ENCODE measurements around the gene SPCS1. TPM values are rescaled to one million over a fixed set of nuclear protein-coding genes. Genes with fewer than 3 reads are reported as not detected.

Gene SPCS1
- total and polyA plus RNA-seq, 7 donors, result 62.0 to 191 (median 113) TPM

GRCh38 chr3:52705438-52705687, 543 bp upstream of the SPCS1 start:
- H3K36me3 ChIP-seq, result peaks cover 5 to 21% (median 11%) of the 10 kb centered on the region in 4 donors
- TF ChIP-seq CTCF (IDR thresholded peaks at IDR 0.05) (no peak), POLR2A (IDR thresholded peaks at IDR 0.05) (no peak), EP300 (IDR thresholded peaks at IDR 0.05) (no peak), POLR2AphosphoS5 (IDR thresholded peaks at IDR 0.05) (no peak)
- no peak for DNase-seq
- 1% methylated on average over 25 of the region's 25 CpGs for WGBS, 2 donors
- intact Hi-C loops (cut with DNase I), result loop anchor here (1.0 to 5.0 kb wide), 2 partner anchors 19 to 168 kb away; partner anchors contain the start of genes GNL3 and UQCC5
- H3K4me1 ChIP-seq, result peaks cover 0 to 42% (median 33%) of the 10 kb centered on the region in 4 donors
- no peaks in the 10 kb centered on the region for H3K9me3 ChIP-seq
- H3K4me3 ChIP-seq, result peak overlapping the region; percentile 63 to 84 (median 68)
- peak overlapping the region; percentile 86 to 91 (median 88) for H3K27ac ChIP-seq
- no peaks in the 10 kb centered on the region for H3K27me3 ChIP-seq

- peaks cover 5 to 38% (median 11%) of the 10 kb centered on the region in 4 donors for H3K36me3 ChIP-seq
- DNase-seq, result no peak
- no peaks in the 10 kb centered on the region for H3K27me3 ChIP-seq
- no peak overlapping the region for H3K4me3 ChIP-seq
- intact Hi-C loops (cut with DNase I), result loop anchor here (5.0 kb wide), 1 partner anchor 170 kb away; the partner anchor contains the start of gene UQCC5
- H3K27ac ChIP-seq, result no peak overlapping the region
- 53 to 80% methylated on average over 4 of the region's 4 CpGs for WGBS, 2 donors
- no peak for TF ChIP-seq POLR2AphosphoS5 (IDR thresholded peaks at IDR 0.05)
- TF ChIP-seq EP300 (IDR thresholded peaks at IDR 0.05), result no peak
- TF ChIP-seq POLR2A (IDR thresholded peaks at IDR 0.05), result no peak
- no peak for TF ChIP-seq CTCF (IDR thresholded peaks at IDR 0.05)
- H3K9me3 ChIP-seq, result no peaks in the 10 kb centered on the region
- peaks cover 0 to 41% (median 31%) of the 10 kb centered on the region in 4 donors for H3K4me1 ChIP-seq
Observed at GRCh38 chr3:52707585-52707984, 1.7 kb downstream of the SPCS1 start.

GRCh38 chr3:52710512-52710911, 4.6 kb downstream of the SPCS1 start:
- TF ChIP-seq CTCF (IDR thresholded peaks at IDR 0.05), result no peak
- TF ChIP-seq POLR2AphosphoS5 (IDR thresholded peaks at IDR 0.05), result no peak
- TF ChIP-seq EP300 (IDR thresholded peaks at IDR 0.05), result no peak
- no peak for TF ChIP-seq POLR2A (IDR thresholded peaks at IDR 0.05)
- Histone ChIP-seq H3K27ac (no peak overlapping the region), H3K36me3 (peaks cover 5 to 39% (median 11%) of the 10 kb centered on the region in 4 donors), H3K4me3 (no peak overlapping the region), H3K27me3 (no peaks in the 10 kb centered on the region), H3K9me3 (no peaks in the 10 kb centered on the region), H3K4me1 (peaks cover 0 to 23% (median 16%) of the 10 kb centered on the region in 4 donors)
- no peak for DNase-seq
- intact Hi-C loops (cut with DNase I), result no loop called here
- WGBS, 2 donors, result 77 to 83% methylated on average over 2 of the region's 2 CpGs

- intact Hi-C loops (cut with DNase I), result no loop called here
- WGBS, 2 donors, result 91 to 93% methylated on average over 17 of the region's 17 CpGs
Observed at GRCh38 chr3:52712291-52713212, 6.6 kb downstream of the SPCS1 start.

More at GRCh38 chr3:52712291-52713212, 6.6 kb downstream of the SPCS1 start:
- no peak for TF ChIP-seq POLR2AphosphoS5 (IDR thresholded peaks at IDR 0.05)
- TF ChIP-seq EP300 (IDR thresholded peaks at IDR 0.05), result no peak
- TF ChIP-seq CTCF (IDR thresholded peaks at IDR 0.05), result no peak
- TF ChIP-seq POLR2A (IDR thresholded peaks at IDR 0.05), result no peak
- Histone ChIP-seq H3K27ac (no peak overlapping the region), H3K27me3 (no peaks in the 10 kb centered on the region), H3K36me3 (peaks cover 5 to 38% (median 10%) of the 10 kb centered on the region in 4 donors), H3K4me1 (peaks cover 0 to 11% (median 5%) of the 10 kb centered on the region in 4 donors), H3K4me3 (no peak overlapping the region), H3K9me3 (no peaks in the 10 kb centered on the region)
- no peak for DNase-seq
